Activated naive CD8-positive, alpha-beta T cell treated with anti-CD3 and anti-CD28 coated beads, Interleukin-2, amount 10 ng/mL, durations not matched to agents 7 days and 5 days (primary cell): ENCODE results near the gene DIP2B. TPM values are rescaled to one million over a fixed set of nuclear protein-coding genes. Genes with fewer than 3 reads are reported as not detected.
"Not testable (repeated sequence)": the region's sequence is repeated elsewhere in the genome, so short reads cannot be mapped to it uniquely, and the experiment has no call there.

Experiments
- ATAC-seq: fragments of 150-1000 bp; cut with Tn5 transposase; one replicate; pipeline ENCODE4 v1.10.0; 2021; ENCODE audit warnings: low read depth, moderate library complexity
- POLR2A ChIA-PET: fragments of 350-600 bp; sonication (Branson Sonifier 250); formaldehyde crosslinking; loops from one replicate; lab custom pipeline; 2021; ENCODE audit warnings: antibody characterized with exemption; lab: Charles Lee
- DNase-seq: peaks from one replicate; pipeline ENCODE4 v3.0.0; 2021
- H3K27ac Mint-ChIP-seq: one replicate; pipeline ENCODE4 v1.8.0; 2022; ENCODE audit warnings: mild to moderate bottlenecking, mixed read lengths
- H3K27me3 Mint-ChIP-seq: one replicate; pipeline ENCODE4 v1.8.0; 2022; ENCODE audit warnings: mild to moderate bottlenecking, moderate library complexity, mixed read lengths
- H3K36me3 Mint-ChIP-seq: one replicate; pipeline ENCODE4 v1.8.0; 2021; ENCODE audit warnings: mild to moderate bottlenecking, mixed read lengths
- H3K4me1 Mint-ChIP-seq: one replicate; pipeline ENCODE4 v1.8.0; 2021; ENCODE audit warnings: mixed read lengths
- H3K4me3 Mint-ChIP-seq: one replicate; pipeline ENCODE4 v1.8.0; 2022; ENCODE audit warnings: mild to moderate bottlenecking, moderate library complexity, mixed read lengths
- H3K9me3 Mint-ChIP-seq: one replicate; pipeline ENCODE4 v1.8.0; 2021; ENCODE audit warnings: mixed read lengths
- total RNA-seq, 2 experiments: library from RNA; stranded (reverse); gene quantifications; one replicate each; pipeline ENCODE4 v1.2.3, GENCODE V29; 2021

The DIP2B gene
- total RNA-seq, 2 experiments from 2014 or later: 19.5 to 21.3 TPM

DNA sequence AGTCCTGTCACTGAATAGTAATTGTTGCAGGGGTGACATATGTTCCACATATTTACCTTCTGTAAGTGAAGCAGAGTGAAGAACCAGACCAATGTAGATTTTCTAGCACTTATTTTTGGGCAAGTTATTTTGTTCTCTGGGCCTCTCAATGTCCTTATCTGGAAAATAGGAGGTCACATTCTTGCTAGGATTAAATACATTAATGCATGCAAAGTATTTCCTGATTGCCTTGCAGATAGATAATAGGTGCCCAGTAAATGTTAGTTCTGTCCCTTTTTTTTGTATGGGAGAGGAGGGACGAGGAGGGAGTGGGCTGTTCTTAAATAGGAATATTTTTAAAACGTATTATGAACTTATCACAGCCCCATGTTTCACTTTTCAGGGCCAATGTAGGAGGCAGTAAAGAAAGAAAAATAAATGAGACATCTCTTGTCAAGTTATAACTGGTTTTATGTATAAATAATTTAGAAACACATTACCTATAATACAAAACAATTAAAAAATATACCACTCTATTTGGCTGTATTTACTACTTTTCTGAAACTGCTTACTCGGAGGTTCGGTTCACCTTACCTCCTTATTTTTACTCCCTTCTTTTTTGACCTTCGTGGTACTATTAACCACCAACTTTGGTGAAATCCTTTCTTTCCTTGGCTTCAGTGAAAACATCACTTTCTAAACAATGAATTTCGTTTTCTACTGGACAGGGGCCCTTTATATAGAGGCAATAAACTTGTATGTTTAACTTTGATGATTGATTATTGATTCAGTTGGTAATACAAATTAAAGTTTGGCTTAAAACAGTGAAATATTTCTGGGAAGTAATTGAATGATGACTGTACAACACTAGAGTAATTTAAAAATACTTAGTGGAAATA is 41.9 kb downstream of the DIP2B start:
- Mint-ChIP-seq H3K27me3 (no peaks in the 10 kb centered on the region), H3K4me3 (no peak overlapping the region), H3K4me1 (peaks cover 9% of the 10 kb centered on the region), H3K36me3 (peaks cover 8% of the 10 kb centered on the region), H3K27ac (no peak overlapping the region), H3K9me3 (no peaks in the 10 kb centered on the region)
- DNase-seq (no peak), ATAC-seq (no peak)
- POLR2A ChIA-PET: no interaction called here

GRCh38 chr12:50547742-50548141 is 43.0 kb downstream of the DIP2B start:
- peaks cover 11% of the 10 kb centered on the region for H3K36me3 Mint-ChIP-seq
- H3K27ac Mint-ChIP-seq: no peak overlapping the region
- POLR2A ChIA-PET: no interaction called here
- peaks cover 7% of the 10 kb centered on the region for H3K4me1 Mint-ChIP-seq
- no peaks in the 10 kb centered on the region for H3K27me3 Mint-ChIP-seq
- no peak overlapping the region for H3K4me3 Mint-ChIP-seq
- DNase-seq: no peak
- peaks cover 2% of the 10 kb centered on the region for H3K9me3 Mint-ChIP-seq
- no peak for ATAC-seq

GRCh38 chr12:50549885-50550284 is 45.1 kb downstream of the DIP2B start:
- peaks cover 19% of the 10 kb centered on the region for H3K36me3 Mint-ChIP-seq
- H3K27ac Mint-ChIP-seq: no peak overlapping the region
- H3K9me3 Mint-ChIP-seq: peaks cover 2% of the 10 kb centered on the region
- DNase-seq (no peak), ATAC-seq (no peak)
- no peak overlapping the region for H3K4me3 Mint-ChIP-seq
- peaks cover 7% of the 10 kb centered on the region for H3K4me1 Mint-ChIP-seq
- POLR2A ChIA-PET: interaction anchor here (0.6 to 0.7 kb wide), 2 partner anchors 311 to 692 kb away, joined by 4 to 7 read pairs; no protein-coding TSS in a partner anchor
- no peaks in the 10 kb centered on the region for H3K27me3 Mint-ChIP-seq

DNA sequence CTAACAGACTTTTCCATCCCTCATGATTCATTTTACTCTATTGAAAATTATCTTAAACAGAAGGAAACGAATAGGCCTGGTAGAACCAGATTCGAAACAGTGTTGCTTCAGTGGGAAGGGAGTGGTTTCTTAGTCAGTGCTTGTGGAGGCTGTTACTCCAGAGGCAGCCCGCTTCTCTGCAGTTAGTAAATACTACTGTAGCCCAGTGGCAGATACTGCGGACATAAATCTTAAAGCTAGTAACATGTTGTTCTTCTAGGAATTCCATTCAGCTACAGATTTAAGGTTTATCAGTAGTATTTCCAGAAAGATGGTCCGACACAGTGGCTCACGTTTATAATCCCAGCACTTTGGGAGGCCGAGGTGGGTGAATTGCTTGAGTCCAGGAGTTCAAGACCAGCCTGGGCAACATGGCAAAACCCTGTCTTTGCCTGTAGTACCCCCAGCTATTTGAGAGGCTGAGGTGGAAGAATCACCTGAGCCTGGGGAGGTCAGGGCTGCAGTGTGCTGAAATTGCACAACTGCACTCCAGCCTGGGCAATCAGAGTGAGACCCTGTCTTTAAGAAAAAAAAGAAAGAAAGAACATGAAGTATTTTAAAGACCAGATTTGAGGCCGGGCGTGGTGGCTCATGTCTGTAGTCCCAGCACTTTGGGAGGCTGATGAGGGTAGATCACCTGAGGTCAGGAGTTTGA is 45.9 kb downstream of the DIP2B start:
- Mint-ChIP-seq H3K4me1 (peaks cover 11% of the 10 kb centered on the region), H3K36me3 (peaks cover 20% of the 10 kb centered on the region), H3K27me3 (no peaks in the 10 kb centered on the region), H3K9me3 (peaks cover 2% of the 10 kb centered on the region), H3K27ac (no peak overlapping the region), H3K4me3 (no peak overlapping the region)
- DNase-seq (no peak), ATAC-seq (no peak)
- POLR2A ChIA-PET: interaction anchor here (0.5 kb wide), 1 partner anchor 26 kb away, joined by 4 read pairs; no protein-coding TSS in a partner anchor

GRCh38 chr12:50551866-50552265 is 47.1 kb downstream of the DIP2B start:
- H3K27ac Mint-ChIP-seq: no peak overlapping the region
- peaks cover 2% of the 10 kb centered on the region for H3K9me3 Mint-ChIP-seq
- ATAC-seq (no peak), DNase-seq (no peak)
- H3K4me1 Mint-ChIP-seq: peaks cover 11% of the 10 kb centered on the region
- H3K27me3 Mint-ChIP-seq: no peaks in the 10 kb centered on the region
- peaks cover 20% of the 10 kb centered on the region for H3K36me3 Mint-ChIP-seq
- no peak overlapping the region for H3K4me3 Mint-ChIP-seq
- POLR2A ChIA-PET: no interaction called here

DNA sequence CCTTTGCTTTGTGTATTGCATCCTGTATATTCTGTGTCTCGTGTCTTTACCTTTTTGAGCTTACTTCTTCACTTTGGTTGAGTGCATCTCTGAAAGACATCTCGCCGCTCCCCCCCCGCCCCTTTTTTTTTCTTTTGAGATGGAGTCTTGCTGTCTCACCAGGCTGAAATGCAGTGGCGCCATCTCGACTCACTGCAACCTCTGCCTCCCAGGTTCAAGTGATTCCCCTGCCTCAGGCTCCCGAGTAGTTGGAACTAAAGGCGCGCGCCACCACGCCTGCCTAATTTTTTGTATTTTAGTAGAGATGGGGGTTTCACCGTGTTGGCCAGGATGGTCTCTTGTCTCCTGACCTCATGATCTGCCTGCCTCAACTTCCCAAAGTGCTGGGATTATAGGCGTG is 49.9 kb downstream of the DIP2B start:
- H3K36me3 Mint-ChIP-seq: peaks cover 26% of the 10 kb centered on the region
- no peak overlapping the region for H3K4me3 Mint-ChIP-seq
- H3K27ac Mint-ChIP-seq: no peak overlapping the region
- H3K27me3 Mint-ChIP-seq: no peaks in the 10 kb centered on the region
- ATAC-seq (no peak), DNase-seq (no peak)
- peaks cover 15% of the 10 kb centered on the region for H3K4me1 Mint-ChIP-seq
- H3K9me3 Mint-ChIP-seq: peaks cover 2% of the 10 kb centered on the region
- POLR2A ChIA-PET: no interaction called here

- ATAC-seq: no peak
- H3K27ac Mint-ChIP-seq: peak overlapping the region; percentile 43
- POLR2A ChIA-PET: no interaction called here
Observed at GRCh38 chr12:50555471-50555885, 50.7 kb downstream of the DIP2B start.

DNA sequence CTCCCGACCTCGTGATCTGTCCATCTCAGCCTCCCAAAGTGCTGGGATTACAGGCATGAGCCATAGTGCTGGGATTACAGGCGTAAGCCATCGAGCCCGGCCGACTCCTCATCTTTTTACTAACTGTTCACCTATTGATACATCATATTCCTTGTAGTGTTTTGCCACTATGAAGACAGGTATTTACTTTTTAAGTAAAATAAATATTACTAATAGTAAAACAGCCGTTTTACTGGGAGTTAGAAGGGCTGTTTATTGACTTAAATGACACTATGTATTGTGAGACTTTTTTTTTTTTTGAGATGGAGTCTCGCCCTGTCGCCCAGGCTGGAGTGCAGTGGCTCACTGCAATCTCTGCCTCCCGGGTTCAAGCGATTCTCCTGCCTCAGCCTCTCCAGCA is 51.5 kb downstream of the DIP2B start:
- POLR2A ChIA-PET: no interaction called here
- ATAC-seq: no peak
- no peak overlapping the region for H3K4me3 Mint-ChIP-seq

More at GRCh38 chr12:50555471-50555885, 50.7 kb downstream of the DIP2B start:
- DNase-seq: no peak
- peaks cover 2% of the 10 kb centered on the region for H3K9me3 Mint-ChIP-seq
- no peaks in the 10 kb centered on the region for H3K27me3 Mint-ChIP-seq
- H3K36me3 Mint-ChIP-seq: peaks cover 26% of the 10 kb centered on the region
- peaks cover 15% of the 10 kb centered on the region for H3K4me1 Mint-ChIP-seq
- H3K4me3 Mint-ChIP-seq: no peak overlapping the region

DNA sequence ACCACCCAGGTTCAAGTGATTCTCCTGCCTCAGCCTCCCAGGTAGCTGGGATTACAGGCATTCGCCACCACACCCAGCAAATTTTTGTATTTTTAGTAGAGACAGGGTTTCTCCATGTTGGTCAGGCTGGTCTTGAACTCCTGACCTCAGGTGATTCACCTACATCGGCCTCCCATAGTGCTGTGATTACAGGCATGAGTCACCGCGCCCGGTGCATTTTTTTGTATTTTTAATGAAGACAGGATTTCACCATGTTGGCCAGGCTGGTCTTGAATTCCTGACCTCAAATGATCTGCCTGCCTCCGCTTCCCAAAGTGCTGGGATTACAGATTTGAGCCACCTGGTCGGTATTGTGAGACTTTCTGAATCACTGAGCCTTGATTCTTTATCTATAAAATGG is 52.0 kb downstream of the DIP2B start:
- ATAC-seq, H3K27ac Mint-ChIP-seq, H3K9me3 Mint-ChIP-seq, H3K27me3 Mint-ChIP-seq, H3K4me3 Mint-ChIP-seq, POLR2A ChIA-PET, DNase-seq: not testable (repeated sequence)
- peaks cover 15% of the 10 kb centered on the region for H3K4me1 Mint-ChIP-seq
- H3K36me3 Mint-ChIP-seq: peaks cover 23% of the 10 kb centered on the region

More for the DNA sequence above, 51.5 kb downstream of the DIP2B start:
- no peak for DNase-seq
- Mint-ChIP-seq H3K4me1 (peaks cover 15% of the 10 kb centered on the region), H3K9me3 (peaks cover 2% of the 10 kb centered on the region), H3K27ac (no peak overlapping the region), H3K27me3 (no peaks in the 10 kb centered on the region), H3K36me3 (peaks cover 26% of the 10 kb centered on the region)

DNA sequence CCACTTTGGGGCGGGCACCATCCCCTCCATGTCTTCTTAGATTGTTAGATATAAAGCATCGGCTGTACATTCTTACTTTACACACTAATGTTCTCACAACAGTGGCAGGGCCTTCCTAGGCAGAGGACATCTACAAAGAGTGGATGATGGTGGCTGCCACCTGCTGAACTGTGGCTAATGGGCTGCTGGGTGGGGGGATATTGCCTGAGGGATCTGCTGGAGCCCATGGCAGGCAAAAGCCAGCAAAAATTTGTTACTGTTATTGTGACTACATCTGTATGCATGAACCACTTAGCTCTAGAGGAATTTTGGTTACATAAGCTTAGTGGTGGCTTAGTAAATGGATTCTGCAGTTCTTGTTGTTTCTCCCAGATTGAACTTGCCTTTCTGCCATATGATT is 52.6 kb downstream of the DIP2B start:
- POLR2A ChIA-PET: no interaction called here

DNA sequence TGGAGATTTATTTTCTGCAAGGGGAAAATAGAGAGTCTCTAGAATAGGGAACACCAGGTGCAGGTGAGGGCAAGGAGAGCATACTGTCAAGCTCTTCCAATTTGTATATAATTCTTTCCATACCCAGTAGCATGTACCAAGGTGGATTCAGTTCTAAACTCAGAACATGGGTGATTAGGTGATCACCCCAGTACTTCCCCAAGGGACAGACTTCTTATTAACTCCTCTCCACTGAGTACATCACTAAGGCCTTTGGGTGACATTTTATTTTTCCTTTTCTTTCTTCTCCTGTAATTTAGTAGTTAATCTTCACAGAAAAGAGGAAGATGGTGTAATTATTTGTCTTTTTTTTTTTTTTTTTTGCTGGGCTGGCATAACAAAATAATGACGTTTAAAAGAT is 54.2 kb downstream of the DIP2B start:
- POLR2A ChIA-PET: no interaction called here
- H3K27me3 Mint-ChIP-seq: no peaks in the 10 kb centered on the region
- no peak for ATAC-seq

More for the DNA sequence above, 52.6 kb downstream of the DIP2B start:
- H3K36me3 Mint-ChIP-seq: peaks cover 21% of the 10 kb centered on the region
- DNase-seq (no peak), ATAC-seq (no peak)
- no peak overlapping the region for H3K27ac Mint-ChIP-seq
- H3K27me3 Mint-ChIP-seq: no peaks in the 10 kb centered on the region
- H3K4me3 Mint-ChIP-seq: no peak overlapping the region
- no peaks in the 10 kb centered on the region for H3K9me3 Mint-ChIP-seq
- peaks cover 14% of the 10 kb centered on the region for H3K4me1 Mint-ChIP-seq

GRCh38 chr12:50562520-50563433 is 58.0 kb downstream of the DIP2B start:
- H3K9me3 Mint-ChIP-seq: peaks cover 1% of the 10 kb centered on the region
- no peaks in the 10 kb centered on the region for H3K27me3 Mint-ChIP-seq
- H3K36me3 Mint-ChIP-seq: peaks cover 7% of the 10 kb centered on the region
- no peak overlapping the region for H3K27ac Mint-ChIP-seq
- DNase-seq: no peak
- H3K4me1 Mint-ChIP-seq: peaks cover 18% of the 10 kb centered on the region
- H3K4me3 Mint-ChIP-seq: no peak overlapping the region
- ATAC-seq: no peak
- POLR2A ChIA-PET: interaction anchor here (0.6 kb wide), 1 partner anchor 23 kb away, joined by 5 read pairs; no protein-coding TSS in a partner anchor

More for the DNA sequence above, 54.2 kb downstream of the DIP2B start:
- Mint-ChIP-seq H3K27ac (no peak overlapping the region), H3K36me3 (peaks cover 13% of the 10 kb centered on the region), H3K9me3 (no peaks in the 10 kb centered on the region), H3K4me3 (no peak overlapping the region), H3K4me1 (peaks cover 17% of the 10 kb centered on the region)
- no peak for DNase-seq

- Mint-ChIP-seq H3K4me3 (no peak overlapping the region), H3K27me3 (no peaks in the 10 kb centered on the region), H3K27ac (no peak overlapping the region), H3K4me1 (peaks cover 18% of the 10 kb centered on the region), H3K9me3 (peaks cover 3% of the 10 kb centered on the region), H3K36me3 (peaks cover 7% of the 10 kb centered on the region)
- no peak for DNase-seq
- no peak for ATAC-seq
- POLR2A ChIA-PET: interaction anchor here (0.6 kb wide), 1 partner anchor 277 kb away, joined by 3 read pairs; no protein-coding TSS in a partner anchor
Observed at GRCh38 chr12:50563434-50563787, 58.6 kb downstream of the DIP2B start.
